T-helper 1 cell (primary cell): ENCODE results near the gene CENPX.

Experiments
- DNase-seq, 5 donors: peaks; one replicate each; pipeline ENCODE4 v3.0.0-alpha.2; 2012 to 2020

Gene CENPX

GRCh38 chr17:81976332-81977210 lies 46.1 kb downstream of the CENPX start:
- DNase-seq: peak in 1 of 5 donors; percentile 24

GRCh38 chr17:81973432-81973831 lies 49.2 kb downstream of the CENPX start:
- no peak for DNase-seq

- no peak for DNase-seq
Measured at GRCh38 chr17:81968850-81969812, 53.5 kb downstream of the CENPX start.
